Measurements from ENCODE around the gene BCL7C.

DNA sequence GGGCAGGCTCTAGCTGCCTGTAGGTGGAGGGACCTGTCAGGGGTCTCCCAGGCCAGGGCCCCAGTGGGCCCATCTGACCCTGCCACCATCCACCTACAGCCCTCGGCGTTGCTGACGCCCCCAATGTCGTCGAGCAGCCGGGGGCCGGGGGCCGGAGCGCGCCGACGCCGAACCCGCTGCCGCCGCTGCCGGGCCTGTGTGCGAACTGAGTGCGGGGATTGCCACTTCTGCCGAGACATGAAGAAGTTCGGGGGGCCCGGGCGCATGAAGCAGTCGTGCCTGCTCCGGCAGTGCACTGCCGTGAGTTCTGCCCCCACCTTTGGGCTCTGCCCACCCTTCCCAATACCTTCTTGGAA, 31.7 kb upstream of the BCL7C start:
- TF ChIP-seq POLR2A (IDR thresholded peaks at IDR 0.05; ENCODE audit: control extremely low read depth in 1 of 2, low read depth in 2 of 2, low read length in 2 of 2): no peak
- TF ChIP-seq CREB1 (IDR thresholded peaks at IDR 0.05): no peak
- TF ChIP-seq CHD1 (IDR thresholded peaks at IDR 0.05; ENCODE audit: low read depth, low read length): no peak
- no peak for TF ChIP-seq EZH2 (IDR thresholded peaks at IDR 0.05; ENCODE audit: low read depth, low read length, severe bottlenecking)
- TF ChIP-seq, protein P1, sequence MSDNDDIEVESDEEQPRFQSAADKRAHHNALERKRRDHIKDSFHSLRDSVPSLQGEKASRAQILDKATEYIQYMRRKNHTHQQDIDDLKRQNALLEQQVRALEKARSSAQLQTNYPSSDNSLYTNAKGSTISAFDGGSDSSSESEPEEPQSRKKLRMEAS (IDR thresholded peaks at IDR 0.05): no peak
- TF ChIP-seq, protein P2, sequence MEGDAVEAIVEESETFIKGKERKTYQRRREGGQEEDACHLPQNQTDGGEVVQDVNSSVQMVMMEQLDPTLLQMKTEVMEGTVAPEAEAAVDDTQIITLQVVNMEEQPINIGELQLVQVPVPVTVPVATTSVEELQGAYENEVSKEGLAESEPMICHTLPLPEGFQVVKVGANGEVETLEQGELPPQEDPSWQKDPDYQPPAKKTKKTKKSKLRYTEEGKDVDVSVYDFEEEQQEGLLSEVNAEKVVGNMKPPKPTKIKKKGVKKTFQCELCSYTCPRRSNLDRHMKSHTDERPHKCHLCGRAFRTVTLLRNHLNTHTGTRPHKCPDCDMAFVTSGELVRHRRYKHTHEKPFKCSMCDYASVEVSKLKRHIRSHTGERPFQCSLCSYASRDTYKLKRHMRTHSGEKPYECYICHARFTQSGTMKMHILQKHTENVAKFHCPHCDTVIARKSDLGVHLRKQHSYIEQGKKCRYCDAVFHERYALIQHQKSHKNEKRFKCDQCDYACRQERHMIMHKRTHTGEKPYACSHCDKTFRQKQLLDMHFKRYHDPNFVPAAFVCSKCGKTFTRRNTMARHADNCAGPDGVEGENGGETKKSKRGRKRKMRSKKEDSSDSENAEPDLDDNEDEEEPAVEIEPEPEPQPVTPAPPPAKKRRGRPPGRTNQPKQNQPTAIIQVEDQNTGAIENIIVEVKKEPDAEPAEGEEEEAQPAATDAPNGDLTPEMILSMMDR (IDR thresholded peaks at IDR 0.05; ENCODE audit: control extremely low read depth in 1 of 3, insufficient read depth in 1 of 3, low read depth in 1 of 3, low read length in 3 of 3): no peak
- no peak for TF ChIP-seq TAF1 (IDR thresholded peaks at IDR 0.05; ENCODE audit: low read depth, low read length)
